ENCODE data around the gene BMP5. TPM values are rescaled to one million over a fixed set of nuclear protein-coding genes. Genes with fewer than 3 reads are reported as not detected.

BMP5 gene
- polyA plus RNA-seq, 1 donor from 2014 or later = 0.14 TPM

DNA sequence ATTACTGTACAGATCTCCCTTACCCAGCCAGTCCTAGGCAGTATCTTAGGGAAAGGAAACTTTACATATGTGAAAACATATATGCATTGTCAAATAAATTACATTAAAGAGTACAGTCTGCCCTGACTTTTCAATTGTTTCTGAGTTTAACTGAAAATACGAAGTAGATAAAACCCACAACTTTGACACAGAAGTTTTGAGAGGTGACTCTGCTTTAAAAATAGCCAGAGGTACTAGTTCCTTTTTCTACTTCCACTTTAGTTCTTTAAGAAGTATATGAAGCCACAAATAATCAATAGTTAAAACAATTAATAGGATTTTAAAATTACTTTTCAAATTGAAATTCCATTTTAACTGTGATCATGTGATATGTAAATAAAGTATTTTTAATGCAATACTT lies 62.9 kb downstream of the BMP5 start:
- H3K9ac ChIP-seq (ENCODE audit: low read length) = no peak overlapping the region
- H3K36me3 ChIP-seq (ENCODE audit: insufficient read depth, low read length) = no peaks in the 10 kb centered on the region
- no peaks in the 10 kb centered on the region for H3K9me3 ChIP-seq (ENCODE audit: low read length)
- H3K9me2 ChIP-seq (ENCODE audit: insufficient read depth, low read length) = no peaks in the 10 kb centered on the region
- no peaks in the 10 kb centered on the region for H4K20me1 ChIP-seq (ENCODE audit: insufficient read depth)
- no peaks in the 10 kb centered on the region for H3F3A ChIP-seq (ENCODE audit: insufficient read depth, low read length, poor library complexity, severe bottlenecking)
- no peak overlapping the region for H2AFZ ChIP-seq (ENCODE audit: low read depth, low read length)
- TF ChIP-seq MXI1 (conservative IDR thresholded peaks at IDR 0.05; ENCODE audit: poor library complexity, severe bottlenecking) (no peak), POLR2AphosphoS5 (IDR thresholded peaks at IDR 0.05) (no peak), RAD21 (conservative IDR thresholded peaks at IDR 0.05) (no peak), TAF1 (IDR thresholded peaks at IDR 0.05; ENCODE audit: low read depth) (no peak), SMC3 (conservative IDR thresholded peaks at IDR 0.05; ENCODE audit: poor library complexity) (no peak), EP300 (conservative IDR thresholded peaks at IDR 0.05; ENCODE audit: poor library complexity, severe bottlenecking) (no peak), EZH2 (IDR thresholded peaks at IDR 0.05; ENCODE audit: borderline replicate concordance, insufficient read depth, low read length, poor library complexity, severe bottlenecking) (no peak)
- TF ChIP-seq, protein P1, sequence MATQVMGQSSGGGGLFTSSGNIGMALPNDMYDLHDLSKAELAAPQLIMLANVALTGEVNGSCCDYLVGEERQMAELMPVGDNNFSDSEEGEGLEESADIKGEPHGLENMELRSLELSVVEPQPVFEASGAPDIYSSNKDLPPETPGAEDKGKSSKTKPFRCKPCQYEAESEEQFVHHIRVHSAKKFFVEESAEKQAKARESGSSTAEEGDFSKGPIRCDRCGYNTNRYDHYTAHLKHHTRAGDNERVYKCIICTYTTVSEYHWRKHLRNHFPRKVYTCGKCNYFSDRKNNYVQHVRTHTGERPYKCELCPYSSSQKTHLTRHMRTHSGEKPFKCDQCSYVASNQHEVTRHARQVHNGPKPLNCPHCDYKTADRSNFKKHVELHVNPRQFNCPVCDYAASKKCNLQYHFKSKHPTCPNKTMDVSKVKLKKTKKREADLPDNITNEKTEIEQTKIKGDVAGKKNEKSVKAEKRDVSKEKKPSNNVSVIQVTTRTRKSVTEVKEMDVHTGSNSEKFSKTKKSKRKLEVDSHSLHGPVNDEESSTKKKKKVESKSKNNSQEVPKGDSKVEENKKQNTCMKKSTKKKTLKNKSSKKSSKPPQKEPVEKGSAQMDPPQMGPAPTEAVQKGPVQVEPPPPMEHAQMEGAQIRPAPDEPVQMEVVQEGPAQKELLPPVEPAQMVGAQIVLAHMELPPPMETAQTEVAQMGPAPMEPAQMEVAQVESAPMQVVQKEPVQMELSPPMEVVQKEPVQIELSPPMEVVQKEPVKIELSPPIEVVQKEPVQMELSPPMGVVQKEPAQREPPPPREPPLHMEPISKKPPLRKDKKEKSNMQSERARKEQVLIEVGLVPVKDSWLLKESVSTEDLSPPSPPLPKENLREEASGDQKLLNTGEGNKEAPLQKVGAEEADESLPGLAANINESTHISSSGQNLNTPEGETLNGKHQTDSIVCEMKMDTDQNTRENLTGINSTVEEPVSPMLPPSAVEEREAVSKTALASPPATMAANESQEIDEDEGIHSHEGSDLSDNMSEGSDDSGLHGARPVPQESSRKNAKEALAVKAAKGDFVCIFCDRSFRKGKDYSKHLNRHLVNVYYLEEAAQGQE (IDR thresholded peaks at IDR 0.05; ENCODE audit: borderline replicate concordance) = no peak
- TF ChIP-seq, protein P2, sequence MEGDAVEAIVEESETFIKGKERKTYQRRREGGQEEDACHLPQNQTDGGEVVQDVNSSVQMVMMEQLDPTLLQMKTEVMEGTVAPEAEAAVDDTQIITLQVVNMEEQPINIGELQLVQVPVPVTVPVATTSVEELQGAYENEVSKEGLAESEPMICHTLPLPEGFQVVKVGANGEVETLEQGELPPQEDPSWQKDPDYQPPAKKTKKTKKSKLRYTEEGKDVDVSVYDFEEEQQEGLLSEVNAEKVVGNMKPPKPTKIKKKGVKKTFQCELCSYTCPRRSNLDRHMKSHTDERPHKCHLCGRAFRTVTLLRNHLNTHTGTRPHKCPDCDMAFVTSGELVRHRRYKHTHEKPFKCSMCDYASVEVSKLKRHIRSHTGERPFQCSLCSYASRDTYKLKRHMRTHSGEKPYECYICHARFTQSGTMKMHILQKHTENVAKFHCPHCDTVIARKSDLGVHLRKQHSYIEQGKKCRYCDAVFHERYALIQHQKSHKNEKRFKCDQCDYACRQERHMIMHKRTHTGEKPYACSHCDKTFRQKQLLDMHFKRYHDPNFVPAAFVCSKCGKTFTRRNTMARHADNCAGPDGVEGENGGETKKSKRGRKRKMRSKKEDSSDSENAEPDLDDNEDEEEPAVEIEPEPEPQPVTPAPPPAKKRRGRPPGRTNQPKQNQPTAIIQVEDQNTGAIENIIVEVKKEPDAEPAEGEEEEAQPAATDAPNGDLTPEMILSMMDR (IDR thresholded peaks at IDR 0.05; ENCODE audit: poor library complexity, severe bottlenecking) = no peak
- H3K79me2 ChIP-seq (replicated peaks; ENCODE audit: insufficient read depth, low read length) = no peaks in the 10 kb centered on the region
- no peak overlapping the region for H3K4me3 ChIP-seq (ENCODE audit: low read length)
- no peak overlapping the region for H3K27ac ChIP-seq (ENCODE audit: low read length)
- no peaks in the 10 kb centered on the region for H3K27me3 ChIP-seq (ENCODE audit: insufficient read depth, low read depth, low read length)
- no peak overlapping the region for H3K4me2 ChIP-seq (ENCODE audit: low read length)

DNA sequence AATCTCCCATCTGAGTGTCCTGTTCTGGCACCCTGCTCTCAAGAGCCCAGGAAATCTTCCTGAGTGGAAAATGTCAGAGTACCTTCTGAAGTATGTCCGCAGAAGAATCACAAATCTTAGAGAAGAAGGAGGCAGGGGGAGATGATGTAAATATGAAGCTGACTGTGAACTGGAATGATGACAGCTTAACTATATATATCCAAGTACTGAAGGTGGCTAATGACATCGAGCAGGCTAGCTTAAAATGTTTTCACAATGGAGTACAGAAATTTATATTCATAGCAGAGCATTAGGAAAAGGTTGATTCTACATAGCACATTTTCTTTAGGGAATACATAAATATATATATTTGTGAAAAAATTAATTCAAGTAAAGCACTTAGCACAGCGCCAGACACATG lies 64.3 kb downstream of the BMP5 start:
- Histone ChIP-seq H3K27ac (ENCODE audit: low read length) (peak overlapping the region; percentile 59), H3K9me3 (ENCODE audit: low read length) (no peaks in the 10 kb centered on the region), H3F3A (ENCODE audit: insufficient read depth, low read length, poor library complexity, severe bottlenecking) (no peaks in the 10 kb centered on the region), H3K36me3 (ENCODE audit: insufficient read depth, low read length) (no peaks in the 10 kb centered on the region), H3K9me2 (ENCODE audit: insufficient read depth, low read length) (no peaks in the 10 kb centered on the region), H3K4me3 (ENCODE audit: low read length) (peak overlapping the region; percentile 0), H2AFZ (ENCODE audit: low read depth, low read length) (no peak overlapping the region), H3K4me2 (ENCODE audit: low read length) (no peak overlapping the region), H3K79me2 (replicated peaks; ENCODE audit: insufficient read depth, low read length) (no peaks in the 10 kb centered on the region), H3K9ac (ENCODE audit: low read length) (no peak overlapping the region), H3K27me3 (ENCODE audit: insufficient read depth, low read depth, low read length) (no peaks in the 10 kb centered on the region), H4K20me1 (ENCODE audit: insufficient read depth) (no peaks in the 10 kb centered on the region)
- TF ChIP-seq TAF1 (IDR thresholded peaks at IDR 0.05; ENCODE audit: low read depth) (no peak), EP300 (conservative IDR thresholded peaks at IDR 0.05; ENCODE audit: poor library complexity, severe bottlenecking) (peak; percentile 43)

DNA sequence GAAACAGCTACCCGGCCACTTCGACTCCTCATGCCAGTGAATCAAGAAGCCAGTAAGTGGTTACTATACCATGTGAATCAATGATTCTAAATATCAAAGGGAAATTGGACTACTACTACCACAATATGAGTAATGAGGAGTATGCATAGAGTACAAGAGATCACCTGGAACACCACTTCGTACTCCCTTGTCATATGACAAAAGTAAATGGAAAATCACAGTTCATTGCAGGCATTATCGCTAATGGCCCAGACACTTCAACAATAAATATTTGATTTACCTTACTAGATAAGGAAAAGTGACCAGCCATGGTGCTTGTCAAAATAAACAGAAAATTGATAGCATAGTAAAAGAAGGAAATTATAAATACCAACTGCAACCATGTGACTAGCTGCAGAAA lies 73.1 kb downstream of the BMP5 start:
- Histone ChIP-seq H3K4me2 (ENCODE audit: low read length) (no peak overlapping the region), H3K27ac (ENCODE audit: low read length) (no peak overlapping the region), H3K9me3 (ENCODE audit: low read length) (no peaks in the 10 kb centered on the region), H3K36me3 (ENCODE audit: insufficient read depth, low read length) (no peaks in the 10 kb centered on the region), H3K27me3 (ENCODE audit: insufficient read depth, low read depth, low read length) (no peaks in the 10 kb centered on the region), H3K4me3 (ENCODE audit: low read length) (no peak overlapping the region), H3K9ac (ENCODE audit: low read length) (no peak overlapping the region), H4K20me1 (ENCODE audit: insufficient read depth) (no peaks in the 10 kb centered on the region), H3K79me2 (replicated peaks; ENCODE audit: insufficient read depth, low read length) (no peaks in the 10 kb centered on the region), H3K9me2 (ENCODE audit: insufficient read depth, low read length) (no peaks in the 10 kb centered on the region), H2AFZ (ENCODE audit: low read depth, low read length) (no peak overlapping the region), H3F3A (ENCODE audit: insufficient read depth, low read length, poor library complexity, severe bottlenecking) (no peaks in the 10 kb centered on the region)
- no peak for TF ChIP-seq EZH2 (IDR thresholded peaks at IDR 0.05; ENCODE audit: borderline replicate concordance, insufficient read depth, low read length, poor library complexity, severe bottlenecking)
